ENCODE measurements around the gene PEMT. TPM values are rescaled to one million over a fixed set of nuclear protein-coding genes. Genes with fewer than 3 reads are reported as not detected.
"Not testable (repeated sequence)": the region's sequence is repeated elsewhere in the genome, so short reads cannot be mapped to it uniquely, and the experiment has no call there.

The PEMT gene
- total RNA-seq, 1 donor from 2014 or later = 41.9 TPM

GRCh38 chr17:17633310-17633709 lies 41.8 kb upstream of the PEMT start:
- H3K27ac Mint-ChIP-seq = no peak overlapping the region
- no peaks in the 10 kb centered on the region for H3K4me1 Mint-ChIP-seq
- H3K36me3 Mint-ChIP-seq = no peaks in the 10 kb centered on the region
- H3K4me3 Mint-ChIP-seq = no peak overlapping the region
- H3K9me3 Mint-ChIP-seq = peaks cover 3% of the 10 kb centered on the region
- no peak for DNase-seq (ENCODE audit: low spot score in 2 of 2, unreplicated experiment in 2 of 2)
- TF ChIP-seq CTCF (IDR thresholded peaks at IDR 0.05; ENCODE audit: unreplicated experiment) = no peak
- no peaks in the 10 kb centered on the region for H3K27me3 Mint-ChIP-seq (ENCODE audit: low read depth)

- H3K4me1 Mint-ChIP-seq; H3K4me3 Mint-ChIP-seq; H3K27ac Mint-ChIP-seq; DNase-seq (ENCODE audit: low spot score in 2 of 2, unreplicated experiment in 2 of 2); H3K9me3 Mint-ChIP-seq; H3K36me3 Mint-ChIP-seq; H3K27me3 Mint-ChIP-seq (ENCODE audit: low read depth): not testable (repeated sequence)
Observed at GRCh38 chr17:17632690-17633089, 41.2 kb upstream of the PEMT start.

DNA sequence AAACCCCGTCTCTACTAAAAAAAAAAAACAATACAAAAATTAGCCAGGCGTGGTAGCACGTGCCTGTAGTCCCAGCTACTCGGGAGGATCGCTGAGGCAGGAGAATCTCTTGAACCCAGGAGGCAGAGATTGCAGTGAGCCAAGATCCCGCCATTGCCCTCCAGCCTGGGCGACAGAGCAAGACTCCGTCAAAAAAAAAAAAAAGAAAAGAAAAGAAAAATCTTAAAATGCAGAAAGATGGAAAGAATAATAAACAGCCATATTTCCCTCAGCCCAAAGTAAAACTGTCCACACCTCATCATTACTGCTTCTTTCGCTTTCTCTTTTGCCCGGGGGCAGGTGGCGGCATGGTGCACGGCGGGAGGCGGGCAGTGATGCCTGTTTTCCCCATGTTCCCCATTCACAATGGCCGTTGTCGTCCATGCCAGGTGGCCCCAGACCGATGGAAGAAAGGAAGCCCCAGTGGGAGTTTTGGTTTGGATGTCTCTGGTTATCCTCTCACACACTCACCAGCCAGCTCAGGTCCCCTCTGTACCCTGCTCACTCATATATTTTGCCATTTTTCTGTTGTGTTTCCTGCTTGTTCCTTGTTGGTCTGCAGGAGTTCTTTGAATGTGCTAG lies 37.0 kb upstream of the PEMT start:
- H3K4me3 Mint-ChIP-seq = no peak overlapping the region
- no peak overlapping the region for H3K27ac Mint-ChIP-seq
- peaks cover 3% of the 10 kb centered on the region for H3K4me1 Mint-ChIP-seq
- H3K9me3 Mint-ChIP-seq = peaks cover 3% of the 10 kb centered on the region
- TF ChIP-seq CTCF (IDR thresholded peaks at IDR 0.05; ENCODE audit: unreplicated experiment) = no peak
- no peaks in the 10 kb centered on the region for H3K36me3 Mint-ChIP-seq
- H3K27me3 Mint-ChIP-seq (ENCODE audit: low read depth) = no peaks in the 10 kb centered on the region
- no peak for DNase-seq (ENCODE audit: low spot score in 2 of 2, unreplicated experiment in 2 of 2)

DNA sequence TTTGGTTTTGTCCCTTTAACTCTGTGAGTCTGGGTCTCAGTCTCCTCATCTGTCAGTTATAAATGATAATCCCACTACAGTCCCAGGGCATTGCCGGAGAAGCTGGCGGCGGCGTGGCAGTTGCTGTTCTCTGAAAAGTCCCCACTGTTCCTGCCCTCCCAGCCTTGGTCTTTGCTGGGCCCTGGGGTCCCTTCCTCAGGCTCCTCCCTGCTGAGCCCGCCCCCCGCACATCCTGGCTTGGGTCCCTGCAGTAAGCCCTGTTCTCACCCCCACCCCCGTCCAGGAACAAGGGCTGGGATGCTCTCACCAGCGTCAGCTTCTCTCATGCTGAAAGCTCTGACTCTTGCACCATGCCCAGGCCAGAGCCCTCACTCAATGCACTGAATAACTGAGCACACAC lies 35.3 kb upstream of the PEMT start:
- Mint-ChIP-seq H3K36me3 (no peaks in the 10 kb centered on the region), H3K27ac (no peak overlapping the region), H3K4me3 (no peak overlapping the region), H3K9me3 (no peaks in the 10 kb centered on the region), H3K4me1 (peaks cover 3% of the 10 kb centered on the region), H3K27me3 (ENCODE audit: low read depth) (no peaks in the 10 kb centered on the region)
- no peak for DNase-seq (ENCODE audit: low spot score in 2 of 2, unreplicated experiment in 2 of 2)
- no peak for TF ChIP-seq CTCF (IDR thresholded peaks at IDR 0.05; ENCODE audit: unreplicated experiment)

- peaks cover 3% of the 10 kb centered on the region for H3K4me1 Mint-ChIP-seq
- H3K9me3 Mint-ChIP-seq = no peaks in the 10 kb centered on the region
- no peak for TF ChIP-seq CTCF (IDR thresholded peaks at IDR 0.05; ENCODE audit: unreplicated experiment)
- no peak overlapping the region for H3K27ac Mint-ChIP-seq
- peaks cover 1% of the 10 kb centered on the region for H3K27me3 Mint-ChIP-seq (ENCODE audit: low read depth)
- no peaks in the 10 kb centered on the region for H3K36me3 Mint-ChIP-seq
- H3K4me3 Mint-ChIP-seq = no peak overlapping the region
- no peak for DNase-seq (ENCODE audit: low spot score in 2 of 2, unreplicated experiment in 2 of 2)
Observed at GRCh38 chr17:17626151-17626805, 34.8 kb upstream of the PEMT start.

GRCh38 chr17:17624741-17625140 lies 33.2 kb upstream of the PEMT start:
- peaks cover 3% of the 10 kb centered on the region for H3K4me1 Mint-ChIP-seq
- H3K27ac Mint-ChIP-seq = no peak overlapping the region
- no peaks in the 10 kb centered on the region for H3K9me3 Mint-ChIP-seq
- no peak overlapping the region for H3K4me3 Mint-ChIP-seq
- no peaks in the 10 kb centered on the region for H3K36me3 Mint-ChIP-seq
- H3K27me3 Mint-ChIP-seq (ENCODE audit: low read depth) = peaks cover 1% of the 10 kb centered on the region
- no peak for DNase-seq (ENCODE audit: low spot score in 2 of 2, unreplicated experiment in 2 of 2)
- TF ChIP-seq CTCF (IDR thresholded peaks at IDR 0.05; ENCODE audit: unreplicated experiment) = no peak

All from mesothelial cell of epicardium (in vitro differentiated cells).